Activated T-cell treated with anti-CD3 and anti-CD28 coated beads, Interleukin-2, amount 50 U/mL, for 1 hour (primary cell): ENCODE results near the gene IGSF10.

Experiments
- DNase-seq: peaks from one replicate; pipeline ENCODE4 v3.0.0-alpha.2; 2020

IGSF10 gene

GRCh38 chr3:151459358-151459757 lies 1.5 kb downstream of the IGSF10 start:
- no peak for DNase-seq

DNA sequence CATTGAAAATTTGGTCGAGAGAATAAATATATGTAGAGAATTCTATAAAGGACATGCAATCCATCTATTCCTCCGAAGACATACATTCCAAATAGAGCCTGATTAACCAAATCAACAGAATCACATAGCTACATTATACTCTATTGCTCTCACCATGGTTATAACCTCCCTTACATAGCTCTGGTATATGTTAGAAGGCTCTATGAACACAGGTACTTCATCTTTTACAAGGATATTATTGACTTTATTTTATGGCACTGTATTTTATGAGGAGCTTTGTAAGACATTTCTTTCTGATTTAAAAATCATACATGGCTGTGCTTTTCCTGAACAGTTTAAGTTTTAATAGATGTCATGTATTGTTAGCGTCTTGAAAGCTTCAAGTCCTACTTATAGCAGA lies 4.8 kb downstream of the IGSF10 start:
- DNase-seq: no peak

DNA sequence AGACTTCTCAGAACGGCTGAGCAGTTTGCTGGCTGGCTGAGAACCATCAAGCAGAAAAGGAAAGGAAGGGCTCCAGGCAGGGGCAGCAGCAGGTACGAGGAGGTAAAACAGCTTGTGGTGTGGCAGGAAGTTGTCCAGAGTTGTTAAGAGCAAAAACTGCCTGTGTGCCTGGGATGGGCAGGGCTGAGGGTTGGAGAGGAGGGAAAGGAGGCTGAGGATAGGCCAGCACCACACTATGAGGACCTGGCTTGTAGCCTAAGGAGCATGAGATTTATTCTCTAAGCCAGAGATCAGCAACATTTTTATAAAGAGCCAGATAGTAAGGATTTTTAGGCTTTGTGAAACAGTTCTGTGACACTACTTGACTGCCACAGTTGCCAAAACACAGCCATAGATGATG lies 8.0 kb downstream of the IGSF10 start:
- no peak for DNase-seq

DNA sequence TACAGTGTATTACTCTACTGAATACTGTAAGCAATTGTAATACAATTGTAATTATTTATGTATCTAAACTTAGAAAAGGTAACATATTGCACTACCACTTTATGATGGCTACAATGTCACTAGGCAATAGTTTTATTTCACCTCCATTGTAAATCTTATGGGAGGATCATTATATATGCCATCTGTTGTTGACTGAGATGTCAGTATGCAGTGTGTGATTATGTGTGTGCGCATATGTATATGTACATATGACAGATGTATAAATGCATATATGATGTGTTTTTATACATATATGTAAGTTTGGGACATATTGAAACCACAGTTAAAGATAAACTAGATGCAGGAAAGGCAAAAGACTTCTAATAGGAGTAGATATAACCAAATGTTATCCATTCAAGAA lies 8.5 kb downstream of the IGSF10 start:
- no peak for DNase-seq

DNA sequence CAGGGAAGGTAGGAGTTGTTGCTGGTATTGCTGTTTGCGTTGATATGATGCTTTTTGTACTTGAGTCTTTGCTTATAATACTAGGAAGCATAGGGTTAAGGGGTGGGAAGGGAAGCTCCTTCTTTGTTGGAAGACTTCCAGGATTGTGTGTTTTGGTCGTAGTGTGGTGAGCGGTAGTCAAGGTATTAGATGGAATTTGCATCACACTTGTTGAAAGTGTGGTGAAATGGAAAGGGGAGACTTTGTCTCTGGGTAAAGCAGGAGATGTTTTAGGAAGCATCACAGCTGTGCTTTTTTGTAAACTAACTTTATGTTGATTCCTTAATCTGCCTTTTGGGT lies 14.9 kb downstream of the IGSF10 start:
- DNase-seq: no peak

DNA sequence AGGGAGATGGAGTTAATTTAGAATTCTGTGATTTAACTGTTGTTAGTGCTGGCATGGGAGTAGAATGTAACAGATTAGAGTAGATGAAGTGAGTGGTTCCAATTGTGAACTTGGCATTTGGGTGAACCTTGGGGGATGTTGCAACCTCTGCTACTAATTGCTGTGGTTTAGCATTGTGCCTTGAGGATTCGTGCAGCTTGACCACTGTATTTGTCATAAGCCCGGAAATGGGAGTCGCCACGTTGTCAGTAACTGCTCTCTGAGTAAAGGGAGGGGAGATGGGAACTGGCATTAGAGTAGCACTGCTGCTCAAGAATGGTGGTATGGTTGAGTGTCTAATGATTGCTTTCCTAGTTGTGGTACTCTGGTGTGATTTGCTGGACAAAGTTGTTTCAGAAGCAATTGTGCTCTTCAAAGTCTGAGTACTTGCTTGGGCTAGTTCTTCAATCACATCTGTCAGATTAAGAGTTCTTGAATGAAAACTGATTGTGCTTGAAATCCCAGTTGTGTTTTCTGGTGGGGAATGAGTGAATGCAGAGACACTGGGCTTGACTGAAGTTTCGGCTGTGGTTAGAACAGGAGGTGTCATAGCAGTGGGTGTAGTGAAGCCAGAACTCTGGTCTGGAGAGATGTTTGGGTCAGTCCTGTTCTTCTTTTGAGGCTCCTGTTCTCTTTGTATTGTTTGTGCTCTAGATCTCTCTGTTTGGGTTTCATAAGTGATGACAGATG lies 15.4 kb downstream of the IGSF10 start:
- no peak for DNase-seq

DNA sequence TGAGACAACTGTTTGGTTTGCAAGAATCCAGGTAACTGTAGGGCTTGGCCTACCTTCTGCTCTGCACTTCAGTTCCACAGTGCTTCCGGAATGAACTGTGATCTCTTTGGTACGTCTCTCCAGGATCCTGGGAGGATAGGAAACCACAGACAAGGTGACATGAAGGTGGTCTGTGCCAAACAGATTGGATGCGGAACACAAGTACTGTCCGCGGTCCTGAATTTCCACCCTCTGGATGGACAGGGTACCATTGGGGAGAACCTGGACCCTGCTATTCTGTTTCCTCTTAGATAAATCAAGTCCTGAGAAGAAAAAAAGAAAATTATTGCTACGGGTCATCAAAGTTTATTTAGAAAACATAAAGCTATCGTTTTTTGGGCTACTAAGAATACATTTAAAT lies 17.3 kb downstream of the IGSF10 start:
- DNase-seq: no peak

DNA sequence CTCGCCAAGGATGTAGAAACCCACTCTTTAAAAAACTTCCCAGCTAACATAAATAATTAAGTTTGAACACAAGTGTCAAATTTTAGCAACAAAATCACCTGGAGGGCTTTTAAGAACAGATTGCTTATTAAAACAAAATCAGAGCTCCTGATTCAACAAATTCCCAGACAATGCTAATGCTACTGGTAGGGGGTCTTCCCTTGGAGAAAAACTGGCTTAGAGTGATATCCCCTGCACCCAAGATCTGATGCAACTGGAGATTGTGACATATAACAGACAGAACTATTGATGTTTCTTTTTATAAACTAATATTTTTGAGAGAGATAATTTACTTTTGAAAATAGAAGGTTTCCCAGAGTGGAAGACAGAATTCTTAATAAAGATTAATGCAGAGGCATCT lies 19.9 kb downstream of the IGSF10 start:
- DNase-seq: no peak

GRCh38 chr3:151439652-151440125 lies 21.2 kb downstream of the IGSF10 start:
- DNase-seq: no peak

GRCh38 chr3:151437906-151438305 lies 23.0 kb downstream of the IGSF10 start:
- DNase-seq: no peak

- no peak for DNase-seq
Observed at GRCh38 chr3:151436675-151437446, 24.0 kb downstream of the IGSF10 start.

DNA sequence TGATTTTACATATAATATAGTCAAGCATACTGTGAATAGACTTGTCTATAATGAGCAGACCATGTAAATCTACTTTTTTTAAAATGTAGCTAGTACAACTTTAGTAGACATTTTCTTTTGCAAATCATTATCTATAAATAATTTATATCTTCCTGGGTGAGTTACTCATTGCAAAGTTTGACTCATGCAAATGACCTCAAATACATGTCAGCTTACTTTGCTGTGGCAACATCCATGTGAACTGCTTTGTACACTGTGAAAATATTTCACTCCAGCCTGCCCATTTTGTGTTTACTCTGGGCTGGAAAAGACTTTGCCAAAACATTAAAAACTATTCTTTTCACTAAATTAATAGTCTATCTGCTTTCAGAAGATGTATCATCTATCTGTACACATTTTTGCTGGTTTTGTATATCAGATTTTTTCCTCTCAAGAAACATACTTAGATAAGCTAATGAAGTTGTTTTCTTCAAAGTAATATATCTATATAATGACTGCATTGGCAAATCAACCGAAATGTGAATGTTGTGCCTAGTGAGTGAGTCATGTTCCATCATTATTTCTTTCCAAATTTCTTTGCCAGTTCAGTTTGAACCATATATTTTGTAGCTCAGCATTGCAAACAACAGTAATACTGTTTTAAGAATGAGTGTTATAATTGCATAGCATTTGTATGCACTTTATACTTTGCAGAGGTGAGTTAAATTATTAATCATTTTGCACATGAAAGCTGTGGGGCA lies 26.5 kb downstream of the IGSF10 start:
- no peak for DNase-seq

DNA sequence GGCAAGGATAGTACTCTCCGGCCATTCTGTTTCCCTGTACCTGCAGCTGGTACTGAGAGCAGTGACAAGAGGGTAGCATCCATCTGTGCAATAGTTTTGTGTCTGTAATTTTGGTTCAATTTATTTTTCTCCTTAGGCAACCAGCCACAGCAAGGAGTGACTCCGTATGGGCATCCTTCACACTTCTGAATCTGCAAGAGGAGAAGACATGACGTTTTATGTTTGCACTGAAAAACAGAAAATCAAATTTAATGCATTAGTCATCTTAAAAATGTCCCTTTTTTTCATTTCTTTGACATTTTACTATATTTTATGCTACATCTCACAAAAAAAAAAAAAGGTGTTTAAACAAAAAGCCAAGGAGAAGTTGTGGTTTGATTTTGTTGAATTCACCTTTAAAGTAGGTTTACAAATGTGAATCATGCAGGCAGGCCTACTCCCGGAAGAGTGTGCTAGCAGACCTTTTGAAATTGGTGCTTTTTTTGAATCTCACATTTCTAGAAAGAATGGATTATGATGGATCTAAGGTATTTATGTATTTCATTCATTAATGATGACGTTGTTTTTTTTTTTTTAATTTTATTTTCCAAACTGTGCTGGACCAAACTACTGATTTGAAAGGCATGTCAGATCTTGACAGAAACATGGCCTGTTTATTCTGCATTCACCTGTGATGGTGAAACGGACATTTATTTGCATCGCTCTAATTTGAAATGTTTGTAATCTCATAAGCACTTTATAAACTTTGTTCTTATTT lies 28.1 kb downstream of the IGSF10 start:
- DNase-seq: no peak

DNA sequence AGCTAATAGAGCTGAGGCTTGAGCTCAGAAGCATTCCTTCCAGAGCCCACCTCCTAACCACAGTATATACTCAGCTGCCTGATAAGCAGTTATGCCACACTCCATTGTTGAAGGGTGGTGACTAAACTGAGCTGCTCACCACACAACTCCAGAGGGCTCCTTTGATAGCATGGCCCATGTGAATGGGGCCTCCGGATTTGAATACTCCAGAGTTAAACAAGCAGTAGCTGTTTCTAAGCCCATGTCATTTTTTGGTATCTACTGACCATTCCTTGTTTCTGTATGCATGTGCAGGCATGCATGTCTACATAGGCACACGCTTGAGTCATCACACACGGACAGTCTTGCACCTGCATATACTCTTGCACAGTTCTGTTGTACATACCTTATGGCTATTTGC lies 28.9 kb downstream of the IGSF10 start:
- DNase-seq: no peak

DNA sequence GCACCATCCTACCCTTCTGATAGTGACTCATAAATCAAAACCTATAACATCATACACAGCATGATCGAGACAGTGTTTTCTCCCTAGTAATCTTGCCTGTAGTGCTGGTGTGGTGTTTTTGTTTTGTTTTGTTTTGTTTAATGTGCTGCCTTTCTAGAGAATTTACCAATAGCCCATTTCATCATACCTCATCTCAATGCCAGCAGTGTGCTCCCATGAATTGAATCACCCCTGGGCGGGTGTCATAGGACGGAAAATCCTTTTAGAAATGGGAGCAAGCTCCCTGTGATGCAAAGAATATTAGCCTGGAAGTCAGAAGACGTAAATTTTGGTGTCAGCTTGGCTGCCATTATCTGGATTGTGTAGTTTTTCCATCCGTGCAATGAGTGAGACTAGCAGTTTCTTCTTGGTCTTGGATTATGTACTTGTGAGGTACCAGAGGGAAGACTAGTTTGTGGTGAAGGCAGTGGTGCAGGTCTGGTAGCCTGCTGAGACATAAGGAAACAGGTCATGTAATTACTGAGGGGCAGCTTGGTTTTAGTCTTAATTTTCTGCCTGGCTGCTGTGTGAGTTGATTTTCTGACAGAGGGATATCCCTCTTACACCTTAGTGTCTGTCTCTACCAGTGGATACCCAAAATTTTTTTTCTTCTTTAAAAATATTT lies 29.9 kb downstream of the IGSF10 start:
- no peak for DNase-seq

- no peak for DNase-seq
Observed at GRCh38 chr3:151428386-151428785, 32.5 kb downstream of the IGSF10 start.

DNA sequence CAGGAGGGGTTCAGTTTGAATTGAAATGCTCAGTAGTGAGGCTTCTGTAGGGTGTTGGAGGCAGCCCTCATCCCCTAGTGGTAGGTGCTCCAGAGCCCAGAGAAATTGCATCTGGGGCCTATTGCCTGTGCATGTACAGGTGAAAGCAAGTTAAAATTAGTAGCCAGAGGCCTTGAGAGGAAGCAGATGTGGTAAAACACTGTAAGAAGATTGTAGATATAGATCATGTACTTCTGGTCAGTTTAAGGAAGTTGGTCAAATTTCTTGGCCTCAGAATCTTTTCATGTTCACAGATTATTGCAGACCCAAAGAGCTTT lies 34.6 kb downstream of the IGSF10 start:
- DNase-seq: no peak

DNA sequence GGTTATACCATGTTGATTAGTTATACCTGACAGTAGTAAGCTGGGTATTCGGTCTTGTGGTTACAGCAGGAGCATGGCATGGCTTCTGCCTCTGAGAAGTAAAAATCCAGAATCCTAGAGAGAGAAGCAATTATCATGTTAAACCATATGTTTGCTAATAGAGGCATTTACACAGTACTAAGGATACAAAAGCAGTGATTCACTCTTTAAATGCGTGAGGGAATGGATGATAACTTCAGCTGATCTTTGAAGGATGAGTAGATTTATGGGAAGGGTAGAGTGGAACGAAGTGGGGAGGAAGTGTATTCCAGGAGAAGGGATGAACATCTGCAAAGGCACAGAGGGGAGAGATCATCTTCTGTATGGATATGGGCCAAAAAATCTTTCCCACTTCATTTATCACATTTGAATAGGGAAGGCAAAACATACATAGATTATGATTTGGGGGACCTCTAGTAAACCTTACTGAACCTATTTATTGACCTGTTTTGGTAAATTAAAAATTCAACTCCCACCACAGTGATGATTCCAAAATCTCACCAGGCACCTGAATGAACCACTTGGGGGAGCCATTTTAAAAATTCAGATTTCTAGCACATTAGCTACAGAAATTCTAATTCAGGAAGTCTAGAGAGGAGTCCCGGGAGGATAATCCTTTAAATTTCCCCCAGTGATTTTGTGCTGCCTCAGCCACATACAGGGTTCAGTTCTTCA lies 35.1 kb downstream of the IGSF10 start:
- no peak for DNase-seq

GRCh38 chr3:151423091-151423490 lies 37.8 kb downstream of the IGSF10 start:
- DNase-seq: no peak

- DNase-seq: no peak
Observed at GRCh38 chr3:151421938-151422337, 38.9 kb downstream of the IGSF10 start.

GRCh38 chr3:151419806-151420205 lies 41.1 kb downstream of the IGSF10 start:
- no peak for DNase-seq

GRCh38 chr3:151415289-151415688 lies 45.6 kb downstream of the IGSF10 start:
- DNase-seq: no peak
